Spleen (tissue), 7 donors: Measurements from ENCODE around the gene ZXDC.

Source experiments
- POLR2A ChIP-seq, 3 donors: fragments of 450-650 bp; IDR thresholded peaks; one replicate each; pipeline ENCODE4 v1.5.1; 2017; ENCODE audit warnings: antibody characterized with exemption in 3 of 3, mild to moderate bottlenecking in 1 of 3
- TF ChIP-seq, protein P1 (sequence below), 11 experiments: fragments of 200-600 bp in 7 of 11; fragments of 450-650 bp in 4 of 11; sonication (generic) in 4 of 11; IDR thresholded peaks in 8 of 11; conservative IDR thresholded peaks in 3 of 11; 1 replicate in 7 of 11; 2 replicates in 4 of 11; pipeline versions ENCODE4 v1.4.0 to v1.8.0; 2016 to 2021; ENCODE audit warnings: antibody characterized with exemption in 11 of 11, inconsistent platforms in 4 of 11, mild to moderate bottlenecking in 1 of 11
- donor health status: DM: no; HTN: no; CAD: no; lungs with moderate emphysema.
- donor health status: DM: no; HTN: no; CAD: no.
- donor health status: DM: no; HTN: no; CAD: no.

GRCh38 chr3:126389112-126389793 lies 86.4 kb downstream of the ZXDC start:
- TF ChIP-seq, protein P1, sequence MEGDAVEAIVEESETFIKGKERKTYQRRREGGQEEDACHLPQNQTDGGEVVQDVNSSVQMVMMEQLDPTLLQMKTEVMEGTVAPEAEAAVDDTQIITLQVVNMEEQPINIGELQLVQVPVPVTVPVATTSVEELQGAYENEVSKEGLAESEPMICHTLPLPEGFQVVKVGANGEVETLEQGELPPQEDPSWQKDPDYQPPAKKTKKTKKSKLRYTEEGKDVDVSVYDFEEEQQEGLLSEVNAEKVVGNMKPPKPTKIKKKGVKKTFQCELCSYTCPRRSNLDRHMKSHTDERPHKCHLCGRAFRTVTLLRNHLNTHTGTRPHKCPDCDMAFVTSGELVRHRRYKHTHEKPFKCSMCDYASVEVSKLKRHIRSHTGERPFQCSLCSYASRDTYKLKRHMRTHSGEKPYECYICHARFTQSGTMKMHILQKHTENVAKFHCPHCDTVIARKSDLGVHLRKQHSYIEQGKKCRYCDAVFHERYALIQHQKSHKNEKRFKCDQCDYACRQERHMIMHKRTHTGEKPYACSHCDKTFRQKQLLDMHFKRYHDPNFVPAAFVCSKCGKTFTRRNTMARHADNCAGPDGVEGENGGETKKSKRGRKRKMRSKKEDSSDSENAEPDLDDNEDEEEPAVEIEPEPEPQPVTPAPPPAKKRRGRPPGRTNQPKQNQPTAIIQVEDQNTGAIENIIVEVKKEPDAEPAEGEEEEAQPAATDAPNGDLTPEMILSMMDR (IDR thresholded peaks at IDR 0.05 in 8 of 11, conservative IDR thresholded peaks at IDR 0.05 in 3 of 11), result peak; percentile 73 to 95 (median 86)
- TF ChIP-seq POLR2A (IDR thresholded peaks at IDR 0.05), result no peak
